ENCODE measurements around the gene PRRX2. TPM values are rescaled to one million over a fixed set of nuclear protein-coding genes. Genes with fewer than 3 reads are reported as not detected.
A peak's percentile ranks its signal among the peaks of the same experiment; 100 is the strongest.
"Not testable (repeated sequence)": the region's sequence is repeated elsewhere in the genome, so short reads cannot be mapped to it uniquely, and the experiment has no call there.

Gene PRRX2
- total RNA-seq, 1 experiment from 2014 or later, result 7.6 TPM

DNA sequence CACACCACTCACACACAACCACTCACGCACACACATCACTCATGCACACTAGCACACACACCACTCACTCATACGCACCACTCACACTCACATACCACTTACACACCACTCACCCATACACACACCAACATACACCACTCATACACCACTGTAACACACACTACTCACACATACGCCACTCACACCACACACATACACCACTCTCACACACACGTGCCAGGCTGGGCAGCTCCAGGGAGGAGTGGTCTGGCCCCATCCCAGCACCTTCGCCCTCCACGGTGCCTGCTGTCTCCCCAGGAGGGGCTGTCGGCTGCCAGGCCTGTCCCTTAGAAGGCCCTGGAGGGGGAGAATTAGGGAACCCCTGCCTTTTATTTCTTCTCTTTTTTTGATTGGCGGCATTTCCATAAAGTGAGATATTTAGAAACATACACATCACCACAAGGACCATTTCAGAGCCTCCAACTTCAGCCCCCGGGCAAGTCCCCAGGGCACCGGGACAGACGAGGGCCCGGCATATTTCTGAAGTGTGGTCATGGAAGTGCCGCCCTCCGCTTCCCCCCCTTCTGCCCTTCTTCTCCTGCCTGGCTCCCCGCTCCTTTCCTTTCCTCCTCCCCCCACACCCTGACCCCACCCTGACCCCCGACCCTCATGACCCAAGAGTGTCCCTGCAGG is 17.2 kb upstream of the PRRX2 start:
- no peak for DNase-seq (ENCODE audit: low read depth)
- in situ Hi-C loops (cut with HindIII; ENCODE audit: low pct_unique_long_range_greater_than_20kb, low sequenced_read_pairs), result no loop called here

DNA sequence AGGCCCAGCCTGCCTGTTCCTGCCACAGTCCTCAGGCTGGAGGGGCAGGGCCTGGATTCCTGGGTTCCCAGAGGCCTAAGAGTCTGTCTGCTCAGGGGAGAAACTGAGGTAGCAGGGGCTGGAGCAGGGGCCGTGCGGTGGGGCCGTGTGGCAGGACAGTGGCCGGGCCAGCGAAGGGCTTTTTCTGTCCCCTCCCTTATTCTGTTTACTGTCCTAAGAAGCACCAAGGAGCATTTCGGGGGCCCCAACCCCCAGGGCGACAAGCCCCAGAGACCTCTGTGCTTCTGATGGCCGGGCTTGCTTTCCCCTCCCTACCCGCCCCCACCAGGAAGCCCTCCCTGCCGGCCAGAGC is 16.7 kb upstream of the PRRX2 start:
- DNase-seq (ENCODE audit: low read depth), result no peak
- in situ Hi-C loops (cut with HindIII; ENCODE audit: low pct_unique_long_range_greater_than_20kb, low sequenced_read_pairs), result no loop called here

DNA sequence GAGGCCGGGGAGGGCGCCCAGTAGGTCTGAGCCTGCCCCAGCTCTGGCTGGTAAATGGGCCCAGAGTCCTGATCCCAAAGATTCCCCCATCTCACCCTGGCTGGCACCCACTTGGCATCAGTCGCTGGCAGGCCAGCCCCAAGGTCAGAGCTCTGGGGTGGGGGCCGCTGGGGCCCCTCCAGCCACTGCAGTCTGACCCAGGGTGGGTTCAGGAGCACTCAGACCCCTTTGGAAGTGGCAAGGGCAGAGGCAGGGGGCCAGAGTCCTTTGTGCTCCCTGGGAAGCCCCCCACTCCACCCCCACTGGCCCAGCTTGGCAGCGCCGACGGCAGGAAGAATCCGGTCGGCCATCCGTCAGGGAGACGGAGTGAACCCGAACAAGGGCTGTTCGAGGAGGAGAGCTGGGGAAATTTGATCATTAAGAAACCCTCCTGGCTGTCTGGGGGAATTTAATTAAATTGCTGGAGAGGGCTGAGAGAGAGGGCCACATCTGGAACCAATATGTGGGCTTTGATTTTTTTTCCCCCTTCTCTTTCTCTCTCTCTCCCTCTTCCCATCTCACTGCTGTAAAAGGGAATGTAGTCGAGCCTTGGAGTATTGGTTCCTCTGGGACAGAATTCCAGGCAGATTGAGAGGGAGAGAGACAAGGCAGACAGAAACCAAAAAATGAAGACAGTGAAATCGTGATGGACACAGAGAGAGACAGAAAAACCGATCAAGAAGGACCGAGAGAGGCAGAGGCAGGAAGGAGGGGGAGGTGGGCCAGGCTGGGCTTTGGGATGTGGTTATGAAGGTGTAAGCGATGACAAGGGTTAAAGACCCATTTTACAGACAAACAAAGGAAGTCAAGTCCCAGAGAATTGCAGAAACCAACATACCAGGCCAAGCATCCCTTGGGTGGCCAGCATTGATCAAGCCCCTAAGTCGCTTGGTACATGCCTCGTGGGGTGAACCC is 15.4 kb upstream of the PRRX2 start:
- in situ Hi-C loops (cut with HindIII; ENCODE audit: low pct_unique_long_range_greater_than_20kb, low sequenced_read_pairs), result no loop called here
- DNase-seq (ENCODE audit: low read depth), result no peak

GRCh38 chr9:129650680-129651235 is 14.7 kb upstream of the PRRX2 start:
- in situ Hi-C loops (cut with HindIII; ENCODE audit: low pct_unique_long_range_greater_than_20kb, low sequenced_read_pairs), result no loop called here
- DNase-seq (ENCODE audit: low read depth), result no peak

DNA sequence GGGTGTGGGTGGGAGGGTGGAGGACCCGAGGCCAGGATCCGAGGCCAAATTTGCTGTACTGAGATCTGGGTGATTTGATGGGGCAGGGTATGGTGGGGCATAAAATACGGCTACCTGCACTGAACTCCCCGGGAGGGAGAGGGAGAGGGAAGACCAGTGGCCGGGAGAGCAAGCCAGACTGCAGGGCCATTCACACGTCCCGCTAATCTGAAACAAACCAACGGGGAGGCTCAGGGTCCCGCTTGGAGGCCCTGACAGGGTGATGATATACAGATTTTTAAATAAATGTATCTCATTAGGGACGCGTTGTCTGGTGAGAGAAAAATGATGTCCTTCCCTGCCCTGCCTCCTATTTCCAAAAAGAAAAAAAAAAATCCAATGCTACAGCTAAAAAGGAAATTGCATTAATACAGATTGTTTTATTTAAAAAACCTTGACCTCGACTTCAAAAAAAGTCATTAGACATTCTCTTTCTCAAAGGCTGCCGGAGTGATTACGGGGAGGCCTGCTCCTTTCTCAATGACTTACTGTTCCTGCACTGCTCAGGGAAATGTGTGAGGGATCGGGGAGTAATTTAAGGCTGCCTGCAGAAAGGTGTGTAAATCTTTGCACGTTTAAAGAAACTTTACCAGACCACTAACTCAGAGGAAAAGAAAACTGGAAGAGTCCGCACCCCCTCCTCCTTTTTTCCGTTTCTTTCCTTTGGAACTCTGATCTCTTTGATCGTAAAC is 11.5 kb upstream of the PRRX2 start:
- no peak for DNase-seq (ENCODE audit: low read depth)
- in situ Hi-C loops (cut with HindIII; ENCODE audit: low pct_unique_long_range_greater_than_20kb, low sequenced_read_pairs), result no loop called here

DNA sequence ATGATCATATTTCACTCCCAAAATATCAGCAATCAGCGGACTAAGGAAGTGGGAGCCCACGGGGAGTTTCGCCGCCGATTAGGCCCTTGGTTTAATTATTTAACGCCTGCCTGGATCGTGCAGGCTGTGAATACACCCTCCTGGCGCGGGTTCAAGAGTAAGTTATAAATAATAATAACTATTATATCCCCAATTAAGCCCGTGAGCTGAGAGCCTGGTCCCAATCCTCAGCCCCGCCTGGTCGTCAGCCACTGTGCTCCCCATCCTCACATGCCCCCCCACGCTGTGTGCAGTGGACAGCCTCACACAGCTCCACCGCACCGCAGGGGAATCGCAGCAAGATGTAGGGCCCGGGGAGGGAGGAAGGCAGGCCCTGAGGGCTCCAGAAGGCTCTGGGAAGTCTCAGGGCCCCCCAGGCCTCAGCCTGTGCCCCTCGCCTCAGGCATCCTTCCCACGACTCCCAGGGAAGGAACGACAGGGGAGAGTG is 10.8 kb upstream of the PRRX2 start:
- in situ Hi-C loops (cut with HindIII; ENCODE audit: low pct_unique_long_range_greater_than_20kb, low sequenced_read_pairs), result no loop called here
- DNase-seq (ENCODE audit: low read depth), result no peak

DNA sequence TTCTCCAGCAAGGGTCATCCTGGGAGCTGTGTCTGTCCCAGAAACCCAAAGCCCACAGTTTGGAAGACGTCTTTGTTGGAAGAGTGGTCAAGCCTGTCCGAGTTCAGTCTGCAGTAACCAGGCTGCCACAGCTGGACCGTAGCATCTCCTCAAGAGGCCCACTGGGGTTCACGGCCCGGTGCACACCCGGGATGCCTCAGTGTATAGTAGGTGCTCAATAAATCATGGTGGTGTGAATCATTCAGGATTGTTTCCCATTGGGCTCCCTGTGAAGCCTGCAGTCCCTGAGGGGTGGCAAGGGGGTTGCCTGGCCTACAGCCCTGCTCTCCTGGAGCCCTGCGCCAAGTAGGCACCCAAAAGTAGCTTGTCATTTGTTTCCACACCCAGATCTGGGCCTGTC is 10.3 kb upstream of the PRRX2 start:
- in situ Hi-C loops (cut with HindIII; ENCODE audit: low pct_unique_long_range_greater_than_20kb, low sequenced_read_pairs), result no loop called here
- DNase-seq (ENCODE audit: low read depth), result no peak

DNA sequence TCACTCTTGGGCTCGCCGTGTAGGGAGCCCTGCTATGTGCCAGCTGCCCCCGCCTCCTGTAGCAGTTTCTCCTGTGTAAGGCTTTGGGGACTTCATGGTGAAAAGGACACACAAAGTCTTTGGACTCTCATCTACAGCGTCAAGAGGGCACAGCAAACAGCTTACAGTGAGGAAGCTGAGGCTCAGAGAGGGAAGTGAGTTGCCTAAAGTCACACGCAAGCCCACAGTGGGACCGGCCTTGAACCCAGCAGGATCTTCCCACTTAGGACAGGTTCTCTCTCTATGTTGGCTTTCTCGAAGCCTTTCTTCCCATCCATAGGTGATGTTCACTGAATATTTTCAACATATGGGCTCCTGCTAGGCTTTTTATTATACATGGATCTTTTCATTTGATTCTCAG is 9.8 kb upstream of the PRRX2 start:
- in situ Hi-C loops (cut with HindIII; ENCODE audit: low pct_unique_long_range_greater_than_20kb, low sequenced_read_pairs), result no loop called here
- no peak for DNase-seq (ENCODE audit: low read depth)

DNA sequence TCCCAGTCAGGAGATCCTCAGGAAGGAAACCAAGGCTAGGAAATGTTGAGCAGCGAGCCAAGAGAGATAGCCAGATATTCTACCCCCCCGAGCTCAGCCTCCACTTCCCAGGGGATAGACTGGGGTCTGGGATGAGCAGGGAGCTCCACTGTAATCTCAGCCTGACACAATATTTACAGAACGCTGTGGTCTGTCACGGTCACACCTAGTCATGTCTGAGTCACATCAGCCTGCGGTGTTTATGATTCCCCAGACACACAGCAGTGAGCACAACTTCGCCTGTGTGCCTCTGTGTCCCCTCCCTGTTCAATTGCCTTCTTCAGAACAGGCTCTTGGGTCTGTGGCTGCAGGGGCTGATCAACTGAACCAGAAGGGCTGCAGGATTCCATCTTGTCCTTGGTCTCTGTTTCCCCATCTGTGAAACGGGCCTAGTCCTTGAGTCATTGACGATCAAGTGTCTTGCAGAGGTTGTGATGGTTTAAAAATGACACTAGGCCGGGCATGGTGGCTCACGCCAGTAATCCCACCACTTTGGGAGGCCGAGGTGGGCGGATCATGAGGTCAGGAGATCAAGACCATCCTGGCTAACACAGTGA is 8.6 kb upstream of the PRRX2 start:
- DNase-seq (ENCODE audit: low read depth), result peak; percentile 79
- in situ Hi-C loops (cut with HindIII; ENCODE audit: low pct_unique_long_range_greater_than_20kb, low sequenced_read_pairs), result no loop called here

DNA sequence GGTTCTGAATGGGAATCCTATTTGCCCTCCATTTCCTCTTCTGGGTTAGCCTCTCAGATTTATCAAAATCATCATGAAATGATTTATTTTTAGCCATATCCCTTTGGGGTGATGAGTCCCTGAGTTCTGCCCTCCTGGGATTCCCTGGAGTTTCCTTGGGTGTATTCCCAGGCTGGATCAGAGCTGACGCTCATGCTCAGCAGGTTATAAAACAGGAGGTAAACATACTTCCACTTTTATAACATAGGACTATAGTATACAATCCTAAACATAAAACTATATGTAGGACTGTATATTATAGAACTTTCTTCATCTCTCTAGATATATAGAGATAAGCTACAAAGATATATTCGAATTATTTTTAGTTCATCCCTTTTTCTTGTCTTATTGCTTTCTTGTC is 4.4 kb upstream of the PRRX2 start:
- no peak for DNase-seq (ENCODE audit: low read depth)
- in situ Hi-C loops (cut with HindIII; ENCODE audit: low pct_unique_long_range_greater_than_20kb, low sequenced_read_pairs), result no loop called here

- in situ Hi-C loops (cut with HindIII; ENCODE audit: low pct_unique_long_range_greater_than_20kb, low sequenced_read_pairs), result not testable (repeated sequence)
Measured at GRCh38 chr9:129662239-129662638, 3.2 kb upstream of the PRRX2 start.

GRCh38 chr9:129664746-129665388 is 580 bp upstream of the PRRX2 start:
- in situ Hi-C loops (cut with HindIII; ENCODE audit: low pct_unique_long_range_greater_than_20kb, low sequenced_read_pairs), result no loop called here
- DNase-seq (ENCODE audit: low read depth), result no peak

More at GRCh38 chr9:129662239-129662638, 3.2 kb upstream of the PRRX2 start:
- not testable (repeated sequence) for DNase-seq (ENCODE audit: low read depth)

GRCh38 chr9:129665814-129666520 is 520 bp downstream of the PRRX2 start:
- DNase-seq (ENCODE audit: low read depth), result no peak
- in situ Hi-C loops (cut with HindIII; ENCODE audit: low pct_unique_long_range_greater_than_20kb, low sequenced_read_pairs), result no loop called here

GRCh38 chr9:129666575-129666974 is 1.1 kb downstream of the PRRX2 start:
- in situ Hi-C loops (cut with HindIII; ENCODE audit: low pct_unique_long_range_greater_than_20kb, low sequenced_read_pairs), result no loop called here
- DNase-seq (ENCODE audit: low read depth), result no peak

DNA sequence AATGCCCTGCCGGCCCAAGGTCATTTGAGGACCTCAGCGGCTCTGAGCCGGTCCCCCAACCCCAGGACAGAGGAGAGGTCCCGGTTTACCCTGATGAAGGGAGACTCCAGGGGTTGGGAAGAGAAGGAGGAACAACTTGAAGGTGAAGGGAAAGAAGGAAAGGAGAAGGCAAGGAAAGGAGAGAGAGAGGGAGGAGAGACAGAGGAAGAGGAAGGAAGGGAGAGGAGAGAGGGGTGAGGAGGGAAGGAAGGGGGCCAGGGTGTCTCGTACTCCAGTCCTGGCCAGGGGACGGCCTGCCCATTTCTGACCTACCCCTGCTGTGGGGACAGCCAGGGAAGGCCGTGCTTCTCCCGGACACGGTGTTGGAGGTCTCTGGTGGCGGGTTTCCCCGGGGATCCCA is 1.9 kb downstream of the PRRX2 start:
- in situ Hi-C loops (cut with HindIII; ENCODE audit: low pct_unique_long_range_greater_than_20kb, low sequenced_read_pairs), result no loop called here
- DNase-seq (ENCODE audit: low read depth), result no peak

GRCh38 chr9:129667850-129668249 is 2.4 kb downstream of the PRRX2 start:
- in situ Hi-C loops (cut with HindIII; ENCODE audit: low pct_unique_long_range_greater_than_20kb, low sequenced_read_pairs), result no loop called here
- DNase-seq (ENCODE audit: low read depth), result no peak

DNA sequence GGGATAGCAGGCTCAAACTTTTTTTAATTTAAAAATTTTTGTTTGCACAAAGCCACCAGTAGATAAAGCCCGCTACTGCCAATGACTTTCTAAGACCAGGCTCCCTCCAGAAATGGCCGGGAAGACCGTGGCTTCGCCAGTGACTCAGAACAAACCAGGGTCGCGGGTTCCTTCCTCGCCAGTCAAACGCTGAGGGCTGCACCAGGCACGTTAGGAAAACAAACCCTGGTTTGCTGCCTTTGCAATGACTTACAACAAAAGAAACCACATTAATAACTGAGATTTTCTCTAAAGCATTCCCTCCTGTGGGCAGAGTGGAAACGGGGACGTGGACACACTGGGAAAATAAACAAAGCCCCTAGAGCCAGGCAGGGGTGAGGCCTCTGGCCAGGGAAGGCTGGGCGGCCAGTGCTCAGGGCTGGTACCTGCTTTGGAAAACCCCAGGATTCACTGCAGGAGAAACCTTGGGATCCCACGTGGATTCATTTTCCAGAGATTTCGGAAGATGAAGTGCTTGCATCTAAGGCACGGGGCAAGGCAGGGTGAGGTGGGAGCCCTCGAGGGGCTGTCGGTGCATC is 3.8 kb downstream of the PRRX2 start:
- peak; percentile 56 for DNase-seq (ENCODE audit: low read depth)
- in situ Hi-C loops (cut with HindIII; ENCODE audit: low pct_unique_long_range_greater_than_20kb, low sequenced_read_pairs), result no loop called here

Data from Caki2 (cell line).